Glutamatergic neuron (in vitro differentiated cells): ENCODE data around the gene KIF5A. TPM values are rescaled to one million over a fixed set of nuclear protein-coding genes. Genes with fewer than 3 reads are reported as not detected.

Experiments used
- DNase-seq: peaks from one replicate; pipeline ENCODE4 v3.0.0; 2022
- H3K27ac Mint-ChIP-seq: one replicate; pipeline ENCODE4 v1.8.0; 2020; ENCODE audit warnings: mild to moderate bottlenecking, mixed read lengths, inconsistent platforms; ENCODE audit not compliant: unreplicated experiment
- H3K27me3 Mint-ChIP-seq: one replicate; pipeline ENCODE4 v1.8.0; 2020; ENCODE audit warnings: mild to moderate bottlenecking, moderate library complexity, mixed read lengths, inconsistent platforms; ENCODE audit not compliant: unreplicated experiment
- H3K36me3 Mint-ChIP-seq: one replicate; pipeline ENCODE4 v1.8.0; 2020; ENCODE audit warnings: mild to moderate bottlenecking, mixed read lengths, inconsistent platforms; ENCODE audit not compliant: unreplicated experiment
- H3K4me1 Mint-ChIP-seq: one replicate; pipeline ENCODE4 v1.8.0; 2020; ENCODE audit warnings: mild to moderate bottlenecking, low read depth, mixed read lengths, inconsistent platforms; ENCODE audit not compliant: unreplicated experiment
- H3K4me3 Mint-ChIP-seq: one replicate; pipeline ENCODE4 v1.8.0; 2020; ENCODE audit warnings: mild to moderate bottlenecking, mixed read lengths, inconsistent platforms; ENCODE audit not compliant: unreplicated experiment
- H3K9me3 Mint-ChIP-seq: one replicate; pipeline ENCODE4 v1.8.0; 2020; ENCODE audit warnings: mild to moderate bottlenecking, moderate library complexity, mixed read lengths, inconsistent platforms; ENCODE audit not compliant: unreplicated experiment
- CTCF ChIP-seq: fragments of 200-600 bp; sonication (generic); IDR thresholded peaks from one replicate; pipeline ENCODE4 v1.5.0; 2021; ENCODE audit not compliant: partially characterized antibody, unreplicated experiment
- total RNA-seq: library from RNA; stranded (reverse); fragmentation: NEBNext Ultra II Directional; extraction: Animal tissue kit (Norgen Biotek cat#: 25700); gene quantifications from one replicate; pipeline ENCODE4 v1.2.1, GENCODE V29; 2021; ENCODE audit not compliant: unreplicated experiment

The KIF5A gene
- total RNA-seq, 1 donor from 2014 or later: 314 TPM

DNA sequence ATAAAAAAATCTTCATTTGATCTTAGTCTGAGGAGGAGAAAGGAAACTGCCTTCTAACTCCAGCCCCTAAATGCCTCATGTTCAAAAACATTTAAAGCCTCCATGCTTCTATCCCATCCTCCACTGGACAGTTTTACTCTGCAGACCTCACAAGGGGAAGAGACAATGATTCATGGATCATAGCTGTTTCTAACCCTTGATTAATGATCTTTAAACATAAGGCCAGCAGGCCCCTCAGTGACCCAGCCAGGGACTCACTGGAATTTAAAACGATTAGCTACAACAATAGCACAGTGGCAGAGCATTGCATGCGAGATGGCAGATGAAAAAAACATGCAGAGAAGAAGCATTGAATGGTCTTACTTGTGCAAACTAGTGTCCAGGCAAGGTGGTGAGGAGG lies 8.8 kb upstream of the KIF5A start:
- no peak for DNase-seq
- Mint-ChIP-seq H3K27me3 (peaks cover 4% of the 10 kb centered on the region), H3K9me3 (peaks cover 11% of the 10 kb centered on the region), H3K4me3 (peak overlapping the region; percentile 59), H3K4me1 (peaks cover 40% of the 10 kb centered on the region), H3K36me3 (peaks cover 14% of the 10 kb centered on the region), H3K27ac (peak overlapping the region; percentile 66)
- no peak for TF ChIP-seq CTCF

- Mint-ChIP-seq H3K36me3 (peaks cover 14% of the 10 kb centered on the region), H3K9me3 (peaks cover 15% of the 10 kb centered on the region), H3K4me3 (no peak overlapping the region), H3K4me1 (peaks cover 41% of the 10 kb centered on the region), H3K27ac (no peak overlapping the region), H3K27me3 (peaks cover 8% of the 10 kb centered on the region)
- no peak for DNase-seq
- no peak for TF ChIP-seq CTCF
Measured at GRCh38 chr12:57541717-57542116, 8.1 kb upstream of the KIF5A start.

DNA sequence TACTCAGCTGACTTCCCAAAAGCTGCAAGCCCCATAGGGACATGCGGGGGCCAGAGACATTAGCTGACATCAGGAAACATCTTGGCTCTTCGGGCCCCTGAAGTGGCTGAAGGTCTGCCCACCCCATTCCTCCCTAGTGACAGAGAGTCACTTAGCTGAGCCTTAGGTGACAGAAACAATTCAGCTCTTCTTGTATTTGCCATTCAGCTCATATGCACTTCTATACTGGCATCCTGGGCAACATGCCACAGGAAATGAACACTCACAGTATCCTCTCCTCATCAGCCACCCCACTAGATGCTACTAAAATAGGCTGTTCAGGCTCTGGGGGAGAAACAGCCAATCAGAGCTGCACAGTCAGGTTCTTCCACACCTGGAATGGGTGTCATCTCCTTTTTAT lies 6.3 kb upstream of the KIF5A start:
- Mint-ChIP-seq H3K4me3 (peak overlapping the region; percentile 100), H3K36me3 (peaks cover 9% of the 10 kb centered on the region), H3K4me1 (peaks cover 45% of the 10 kb centered on the region), H3K27ac (peak overlapping the region; percentile 48), H3K27me3 (peaks cover 7% of the 10 kb centered on the region), H3K9me3 (peaks cover 16% of the 10 kb centered on the region)
- TF ChIP-seq CTCF: no peak
- DNase-seq: no peak

DNA sequence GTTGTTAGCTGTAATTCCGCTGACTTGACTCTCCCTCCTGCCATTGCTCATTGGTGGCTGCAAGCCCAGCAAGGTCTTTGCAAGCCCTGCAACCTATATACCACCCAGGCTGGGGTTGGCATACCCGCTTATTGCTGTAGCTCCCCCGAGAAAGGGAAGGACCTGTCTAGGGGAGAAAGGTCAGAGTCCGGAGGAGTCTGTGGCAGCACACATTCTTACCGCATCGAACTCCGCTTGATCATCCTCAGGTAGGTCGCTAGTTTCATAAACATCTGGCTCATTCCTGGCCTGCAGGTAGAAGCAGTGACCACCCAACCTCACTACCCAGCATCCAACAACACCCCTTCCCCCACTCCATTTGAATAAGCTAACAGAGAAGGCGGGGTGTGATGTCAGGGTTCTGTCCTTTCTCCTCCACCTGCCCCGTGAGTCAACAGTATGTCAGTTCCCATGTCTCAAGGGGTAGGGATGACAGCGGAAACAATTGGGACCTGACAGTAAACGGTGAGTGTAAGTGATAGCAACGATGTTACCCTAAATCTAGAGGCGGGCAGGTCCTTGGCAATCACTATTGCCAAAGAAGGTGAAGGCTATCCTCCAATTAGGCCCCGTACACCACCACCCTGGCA lies 3.9 kb upstream of the KIF5A start:
- Mint-ChIP-seq H3K9me3 (peaks cover 20% of the 10 kb centered on the region), H3K36me3 (peaks cover 4% of the 10 kb centered on the region), H3K27ac (peak overlapping the region; percentile 100), H3K4me3 (peak overlapping the region; percentile 100), H3K27me3 (peaks cover 18% of the 10 kb centered on the region), H3K4me1 (peaks cover 39% of the 10 kb centered on the region)
- TF ChIP-seq CTCF: no peak
- no peak for DNase-seq

DNA sequence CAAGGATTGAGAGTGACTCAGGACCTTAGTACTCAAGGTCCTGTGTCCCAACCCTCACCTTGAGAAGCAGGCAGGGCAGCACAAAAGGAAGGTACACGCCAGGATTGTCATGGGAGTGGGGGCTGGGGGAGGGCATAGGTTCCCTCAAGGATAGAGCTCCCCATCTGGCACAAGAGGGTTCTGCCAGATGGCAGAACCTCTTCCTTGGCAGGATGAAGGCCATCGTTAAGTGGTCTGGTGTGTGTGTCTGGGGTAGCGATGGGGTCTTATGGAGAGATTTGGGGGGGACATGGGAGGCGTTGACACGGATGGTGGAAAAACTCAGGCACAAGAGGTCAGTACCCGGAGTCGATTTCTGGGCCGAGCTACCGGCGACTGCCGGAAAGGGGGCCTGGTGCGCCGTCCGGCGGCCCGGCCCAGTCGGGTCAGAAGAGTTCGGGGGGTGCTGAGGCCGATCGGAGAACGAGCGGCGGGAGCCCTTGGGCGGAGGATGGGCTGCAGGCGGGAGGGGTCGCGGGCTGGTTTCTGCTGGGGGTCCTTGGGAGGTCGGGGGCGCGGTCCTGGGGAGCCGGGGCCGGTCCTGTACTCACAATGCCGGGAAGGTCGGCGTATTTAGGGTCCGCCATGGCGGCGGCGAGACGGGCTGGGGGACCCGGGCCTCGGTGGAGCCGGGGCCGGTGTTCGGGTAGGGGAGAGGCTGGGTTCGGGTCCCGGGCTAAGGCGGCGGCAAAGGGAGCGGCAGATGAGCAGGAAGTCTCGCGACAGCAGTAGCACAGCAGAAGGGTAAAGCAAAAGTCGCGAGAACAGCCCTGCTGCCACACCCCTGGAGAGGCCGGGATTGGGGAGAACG lies 3.2 kb upstream of the KIF5A start, which contains the start of gene DCTN2:
Gene DCTN2 (minus strand): TSS at position 755 of the 850 bp plus-strand sequence. CDS start 129 bp downstream, at position 626.
- Mint-ChIP-seq H3K27ac (peak within 1 kb of the TSS; percentile 100), H3K36me3 (peaks cover 4% of the 10 kb centered on the region), H3K4me1 (peaks cover 38% of the 10 kb centered on the region), H3K9me3 (peaks cover 21% of the 10 kb centered on the region), H3K27me3 (peaks cover 22% of the 10 kb centered on the region), H3K4me3 (peak within 1 kb of the TSS; percentile 100)
- no peak for TF ChIP-seq CTCF
- peak; percentile 94 for DNase-seq
